ENCODE data around the gene C17orf113.
"Not testable (repeated sequence)": the region's sequence is repeated elsewhere in the genome, so short reads cannot be mapped to it uniquely, and the experiment has no call there.

C17orf113 gene

GRCh38 chr17:42019509-42020404 lies 30.6 kb downstream of the C17orf113 start, which contains the start of gene NKIRAS2:
Gene NKIRAS2, plus strand, starts transcription at chr17:42020090. Its CDS starts 1,488 bp downstream, at chr17:42021578.
- peak; percentile 93 for DNase-seq (ENCODE audit: low spot score)
- peaks cover 16% of the 10 kb centered on the region for H3K36me3 Mint-ChIP-seq (ENCODE audit: low read depth)
- H3K4me3 Mint-ChIP-seq: peak within 1 kb of the TSS; percentile 96
- H3K4me1 Mint-ChIP-seq (ENCODE audit: low read depth): peaks cover 33% of the 10 kb centered on the region
- no peaks in the 10 kb centered on the region for H3K27me3 Mint-ChIP-seq (ENCODE audit: low read depth)
- H3K9me3 Mint-ChIP-seq: peaks cover 4% of the 10 kb centered on the region
- peak within 1 kb of the TSS; percentile 83 for H3K27ac Mint-ChIP-seq

- Mint-ChIP-seq H3K27ac (no peak overlapping the region), H3K4me1 (ENCODE audit: low read depth) (peaks cover 32% of the 10 kb centered on the region), H3K9me3 (peaks cover 4% of the 10 kb centered on the region), H3K27me3 (ENCODE audit: low read depth) (no peaks in the 10 kb centered on the region), H3K4me3 (peak overlapping the region; percentile 96), H3K36me3 (ENCODE audit: low read depth) (peaks cover 15% of the 10 kb centered on the region)
- no peak for DNase-seq (ENCODE audit: low spot score)
Measured at GRCh38 chr17:42018988-42019387, 31.4 kb downstream of the C17orf113 start.

GRCh38 chr17:42018339-42018738 lies 32.1 kb downstream of the C17orf113 start:
- peaks cover 4% of the 10 kb centered on the region for H3K9me3 Mint-ChIP-seq
- H3K27me3 Mint-ChIP-seq (ENCODE audit: low read depth): no peaks in the 10 kb centered on the region
- H3K4me1 Mint-ChIP-seq (ENCODE audit: low read depth): peaks cover 35% of the 10 kb centered on the region
- DNase-seq (ENCODE audit: low spot score): no peak
- peak overlapping the region; percentile 99 for H3K27ac Mint-ChIP-seq
- peaks cover 16% of the 10 kb centered on the region for H3K36me3 Mint-ChIP-seq (ENCODE audit: low read depth)
- peak overlapping the region; percentile 96 for H3K4me3 Mint-ChIP-seq

- peaks cover 4% of the 10 kb centered on the region for H3K9me3 Mint-ChIP-seq
- peak overlapping the region; percentile 99 for H3K27ac Mint-ChIP-seq
- no peak for DNase-seq (ENCODE audit: low spot score)
- H3K27me3 Mint-ChIP-seq (ENCODE audit: low read depth): no peaks in the 10 kb centered on the region
- peak overlapping the region; percentile 96 for H3K4me3 Mint-ChIP-seq
- H3K4me1 Mint-ChIP-seq (ENCODE audit: low read depth): peaks cover 38% of the 10 kb centered on the region
- peaks cover 18% of the 10 kb centered on the region for H3K36me3 Mint-ChIP-seq (ENCODE audit: low read depth)
Measured at GRCh38 chr17:42017866-42018200, 32.6 kb downstream of the C17orf113 start.

DNA sequence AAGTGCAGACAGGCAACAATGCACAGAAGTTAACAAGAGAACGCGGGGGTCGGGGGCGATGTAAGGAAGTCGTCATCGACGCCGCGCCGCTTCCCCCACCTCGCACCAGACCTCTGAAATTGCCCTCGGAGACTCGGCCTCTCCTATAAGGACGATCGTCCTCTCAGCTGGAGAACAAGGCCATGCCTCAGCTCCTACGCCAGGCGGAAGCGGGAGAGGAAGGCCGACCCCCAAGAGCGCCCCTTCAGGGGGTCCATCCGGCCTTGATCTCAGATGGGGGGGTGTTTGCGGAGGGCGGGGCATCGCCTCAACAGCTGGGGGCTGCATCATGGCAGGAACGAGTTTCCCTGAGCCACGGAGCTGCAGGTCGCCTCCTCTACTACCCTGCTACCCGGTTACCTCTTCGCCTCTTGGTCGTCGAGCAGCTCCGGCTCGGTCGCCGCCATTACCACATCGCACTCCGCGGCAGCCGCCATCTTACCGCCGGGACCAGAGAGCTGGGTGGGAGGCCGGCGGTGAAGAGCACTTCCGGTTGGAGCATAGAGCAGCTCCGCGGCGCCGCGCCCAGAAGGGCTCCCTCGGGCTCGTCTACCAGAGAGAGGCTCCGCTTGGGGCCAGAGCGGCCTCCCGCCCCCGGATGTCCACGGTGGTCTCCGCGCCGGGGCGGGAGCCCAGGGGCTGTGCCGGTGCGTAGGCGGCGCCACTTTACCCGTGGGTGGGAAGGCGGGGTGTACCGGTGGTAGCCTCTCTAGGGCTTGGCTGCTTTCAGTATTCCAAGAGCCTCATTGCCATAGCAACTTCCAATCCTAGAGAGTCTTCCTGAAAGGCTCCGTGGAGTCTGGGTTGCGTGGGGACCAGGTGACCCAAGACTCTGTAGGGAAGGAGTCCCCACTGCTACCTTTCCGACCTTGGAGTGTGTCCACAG lies 33.2 kb downstream of the C17orf113 start, which contains the start of gene DNAJC7:
DNAJC7 (minus strand) TSS at position 499 of the 925 bp plus-strand sequence; CDS start at position 476, 23 bp downstream.
- peak within 1 kb of the TSS; percentile 99 for H3K27ac Mint-ChIP-seq
- H3K36me3 Mint-ChIP-seq (ENCODE audit: low read depth): peaks cover 15% of the 10 kb centered on the region
- H3K4me1 Mint-ChIP-seq (ENCODE audit: low read depth): peaks cover 38% of the 10 kb centered on the region
- no peaks in the 10 kb centered on the region for H3K27me3 Mint-ChIP-seq (ENCODE audit: low read depth)
- DNase-seq (ENCODE audit: low spot score): peak; percentile 92
- H3K4me3 Mint-ChIP-seq: peak within 1 kb of the TSS; percentile 96
- H3K9me3 Mint-ChIP-seq: peaks cover 4% of the 10 kb centered on the region

DNA sequence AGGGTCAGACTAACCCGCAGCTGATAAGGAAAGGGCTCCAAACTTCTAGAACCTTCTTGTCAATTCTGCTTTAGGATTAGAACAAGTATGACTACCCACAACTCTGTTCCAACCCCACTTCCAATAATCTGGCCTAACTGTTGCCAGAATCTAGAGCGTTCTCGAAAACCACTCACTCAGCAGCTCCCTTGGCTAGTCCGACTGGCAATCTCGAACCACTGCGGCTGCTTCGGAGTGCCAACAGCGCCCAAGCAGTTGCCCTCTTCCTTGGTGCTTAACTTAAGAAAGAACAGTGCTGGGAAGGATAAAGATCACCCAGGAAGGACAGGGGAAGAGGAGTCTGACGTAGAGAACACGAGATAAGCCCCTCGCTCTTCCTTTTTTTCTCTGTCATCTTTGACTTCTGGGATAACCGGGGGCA lies 34.0 kb downstream of the C17orf113 start:
- Mint-ChIP-seq H3K27me3 (ENCODE audit: low read depth) (no peaks in the 10 kb centered on the region), H3K27ac (peak overlapping the region; percentile 99), H3K9me3 (peaks cover 4% of the 10 kb centered on the region), H3K4me3 (peak overlapping the region; percentile 96), H3K36me3 (ENCODE audit: low read depth) (peaks cover 18% of the 10 kb centered on the region), H3K4me1 (ENCODE audit: low read depth) (peaks cover 40% of the 10 kb centered on the region)
- DNase-seq (ENCODE audit: low spot score): no peak

DNA sequence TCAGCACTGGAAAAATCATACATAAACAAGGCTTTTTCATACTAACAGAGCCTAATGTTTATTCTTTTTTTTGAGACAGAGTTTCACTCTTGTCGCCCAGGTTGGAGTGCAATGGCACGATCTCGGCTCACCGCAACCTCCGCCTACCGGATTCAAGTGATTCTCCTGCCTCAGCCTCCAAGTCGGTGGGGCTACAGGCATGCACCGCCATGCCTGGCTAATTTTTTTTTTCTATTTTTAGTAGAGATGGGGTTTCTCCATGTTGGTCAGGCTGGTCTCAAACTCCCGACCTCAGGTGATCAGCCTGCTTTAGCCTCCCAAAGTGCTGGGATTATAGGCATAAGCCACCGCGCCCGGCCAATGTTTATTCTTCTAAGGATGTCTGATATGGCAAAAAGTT lies 36.7 kb downstream of the C17orf113 start:
- peaks cover 23% of the 10 kb centered on the region for H3K36me3 Mint-ChIP-seq (ENCODE audit: low read depth)
- H3K9me3 Mint-ChIP-seq; H3K27me3 Mint-ChIP-seq (ENCODE audit: low read depth); DNase-seq (ENCODE audit: low spot score); H3K27ac Mint-ChIP-seq; H3K4me3 Mint-ChIP-seq: not testable (repeated sequence)
- peaks cover 46% of the 10 kb centered on the region for H3K4me1 Mint-ChIP-seq (ENCODE audit: low read depth)

DNA sequence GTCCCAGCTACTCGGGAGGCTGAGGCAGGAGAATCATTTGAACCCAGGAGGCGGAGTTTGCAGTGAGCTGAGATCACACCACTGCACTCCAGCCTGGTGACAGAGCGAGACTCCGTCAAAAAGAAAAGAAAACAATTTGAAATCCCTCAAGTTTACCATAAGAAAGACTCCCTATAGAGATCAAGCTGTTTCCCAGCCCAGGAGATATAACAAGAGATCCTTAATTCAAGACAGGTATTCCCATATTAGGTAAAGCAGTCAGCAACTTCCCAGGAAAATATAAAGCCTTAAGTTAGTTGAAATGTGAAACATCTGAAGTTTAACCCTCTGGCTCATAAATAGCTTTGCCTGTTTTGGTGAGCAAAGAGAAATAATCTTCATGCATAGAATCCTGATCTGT lies 38.0 kb downstream of the C17orf113 start:
- not testable (repeated sequence) for H3K4me3 Mint-ChIP-seq; H3K9me3 Mint-ChIP-seq; DNase-seq (ENCODE audit: low spot score); H3K27ac Mint-ChIP-seq; H3K27me3 Mint-ChIP-seq (ENCODE audit: low read depth)
- Mint-ChIP-seq H3K36me3 (ENCODE audit: low read depth) (peaks cover 23% of the 10 kb centered on the region), H3K4me1 (ENCODE audit: low read depth) (peaks cover 36% of the 10 kb centered on the region)

- H3K9me3 Mint-ChIP-seq: no peaks in the 10 kb centered on the region
- peak overlapping the region; percentile 26 for H3K27ac Mint-ChIP-seq
- H3K4me1 Mint-ChIP-seq (ENCODE audit: low read depth): peaks cover 35% of the 10 kb centered on the region
- DNase-seq (ENCODE audit: low spot score): no peak
- H3K27me3 Mint-ChIP-seq (ENCODE audit: low read depth): no peaks in the 10 kb centered on the region
- peaks cover 17% of the 10 kb centered on the region for H3K36me3 Mint-ChIP-seq (ENCODE audit: low read depth)
- H3K4me3 Mint-ChIP-seq: no peak overlapping the region
Measured at GRCh38 chr17:42010898-42011516, 39.4 kb downstream of the C17orf113 start.

- H3K27ac Mint-ChIP-seq; H3K9me3 Mint-ChIP-seq; H3K4me3 Mint-ChIP-seq; H3K27me3 Mint-ChIP-seq (ENCODE audit: low read depth); DNase-seq (ENCODE audit: low spot score): not testable (repeated sequence)
- H3K4me1 Mint-ChIP-seq (ENCODE audit: low read depth): peaks cover 31% of the 10 kb centered on the region
- H3K36me3 Mint-ChIP-seq (ENCODE audit: low read depth): peaks cover 17% of the 10 kb centered on the region
Measured at GRCh38 chr17:42010266-42010680, 40.1 kb downstream of the C17orf113 start.

- Mint-ChIP-seq H3K36me3 (ENCODE audit: low read depth) (peaks cover 17% of the 10 kb centered on the region), H3K27ac (no peak overlapping the region), H3K9me3 (no peaks in the 10 kb centered on the region), H3K27me3 (ENCODE audit: low read depth) (no peaks in the 10 kb centered on the region), H3K4me3 (no peak overlapping the region), H3K4me1 (ENCODE audit: low read depth) (peaks cover 30% of the 10 kb centered on the region)
- no peak for DNase-seq (ENCODE audit: low spot score)
Measured at GRCh38 chr17:42009170-42009569, 41.2 kb downstream of the C17orf113 start.

- no peak for DNase-seq (ENCODE audit: low spot score)
- H3K27ac Mint-ChIP-seq: no peak overlapping the region
Measured at GRCh38 chr17:42005166-42005565, 45.2 kb downstream of the C17orf113 start.

GRCh38 chr17:42002792-42003301 lies 47.6 kb downstream of the C17orf113 start:
- Mint-ChIP-seq H3K4me3 (no peak overlapping the region), H3K9me3 (no peaks in the 10 kb centered on the region), H3K4me1 (ENCODE audit: low read depth) (peaks cover 7% of the 10 kb centered on the region), H3K36me3 (ENCODE audit: low read depth) (peaks cover 23% of the 10 kb centered on the region), H3K27ac (no peak overlapping the region), H3K27me3 (ENCODE audit: low read depth) (no peaks in the 10 kb centered on the region)
- DNase-seq (ENCODE audit: low spot score): no peak

More at GRCh38 chr17:42005166-42005565, 45.2 kb downstream of the C17orf113 start:
- Mint-ChIP-seq H3K36me3 (ENCODE audit: low read depth) (peaks cover 19% of the 10 kb centered on the region), H3K4me1 (ENCODE audit: low read depth) (peaks cover 14% of the 10 kb centered on the region), H3K27me3 (ENCODE audit: low read depth) (no peaks in the 10 kb centered on the region), H3K9me3 (no peaks in the 10 kb centered on the region), H3K4me3 (no peak overlapping the region)
